Measurements from ENCODE around the gene SYTL2. TPM values are rescaled to one million over a fixed set of nuclear protein-coding genes. Genes with fewer than 3 reads are reported as not detected.

SYTL2 gene
- total RNA-seq, 1 experiment from 2014 or later = 57.1 TPM

DNA sequence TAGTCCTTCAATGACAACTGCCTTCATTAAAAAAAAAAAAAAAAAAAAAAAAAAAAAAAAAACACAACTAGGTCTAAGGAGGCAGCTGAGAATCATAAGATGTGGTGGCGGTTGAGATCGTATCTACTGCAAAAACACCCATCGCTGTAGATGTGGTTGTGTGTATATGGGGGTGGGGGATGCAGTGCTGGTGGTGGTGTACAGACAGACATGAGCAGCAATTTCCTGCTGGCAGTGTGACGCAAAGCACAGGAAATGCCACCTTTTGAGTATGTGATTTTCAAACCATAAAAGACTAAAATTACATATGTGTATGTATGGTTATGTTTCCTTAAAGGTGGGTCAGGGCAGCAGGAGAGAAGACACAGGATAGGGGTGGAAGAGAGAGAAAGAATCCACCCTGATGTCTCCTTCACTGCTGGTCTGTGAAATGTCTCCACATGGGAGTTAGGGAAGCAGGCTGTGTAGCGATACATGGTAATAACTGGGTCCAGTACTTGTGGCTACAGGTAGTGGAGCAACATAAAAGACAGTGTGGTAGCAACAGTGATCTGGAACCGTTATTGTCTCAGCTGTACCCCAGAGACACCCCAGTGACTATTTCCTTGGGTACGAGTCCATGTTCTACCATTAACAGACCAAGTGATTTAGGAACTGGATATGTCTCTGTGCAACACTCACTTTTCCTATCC lies 57.9 kb downstream of the SYTL2 start:
- Histone ChIP-seq H3K27ac (ENCODE audit: low read length) (no peak overlapping the region), H3K4me1 (ENCODE audit: insufficient read depth, low read length) (peaks cover 53% of the 10 kb centered on the region), H2AFZ (ENCODE audit: low read length) (no peak overlapping the region), H3K36me3 (ENCODE audit: low read depth, low read length) (peaks cover 5% of the 10 kb centered on the region; the same call in 1 of the 2 replicates), H3K4me3 (ENCODE audit: low read length) (no peak overlapping the region), H3K9me2 (replicated peaks; ENCODE audit: low read length) (no peaks in the 10 kb centered on the region), H3K9me3 (ENCODE audit: low read length) (no peaks in the 10 kb centered on the region), H3K4me2 (ENCODE audit: low read length) (no peak overlapping the region), H3K79me2 (ENCODE audit: low read length) (no peaks in the 10 kb centered on the region), H4K20me1 (ENCODE audit: low read length) (no peaks in the 10 kb centered on the region), H3F3A (ENCODE audit: low read length, unreplicated experiment) (peaks cover 11% of the 10 kb centered on the region), H3K27me3 (ENCODE audit: low read length) (no peaks in the 10 kb centered on the region), H3K9ac (ENCODE audit: low read length) (no peak overlapping the region)
- no peak for DNase-seq
- intact Hi-C loops (cut with micrococcal nuclease) = no loop called here
- no peak for ATAC-seq
- TF ChIP-seq CTCF (conservative IDR thresholded peaks at IDR 0.05; ENCODE audit: low read depth, low read length) (no peak), EZH2 (IDR thresholded peaks at IDR 0.05; ENCODE audit: low read length, unreplicated experiment) (no peak), EZH2phosphoT487 (IDR thresholded peaks at IDR 0.05; ENCODE audit: borderline replicate concordance, low read length) (no peak)
- no TSS peak for BruUV-seq (replicated peaks)
- CTCF ChIA-PET = no interaction called here
- POLR2A ChIA-PET (ENCODE audit: unreplicated experiment) = no interaction called here

DNA sequence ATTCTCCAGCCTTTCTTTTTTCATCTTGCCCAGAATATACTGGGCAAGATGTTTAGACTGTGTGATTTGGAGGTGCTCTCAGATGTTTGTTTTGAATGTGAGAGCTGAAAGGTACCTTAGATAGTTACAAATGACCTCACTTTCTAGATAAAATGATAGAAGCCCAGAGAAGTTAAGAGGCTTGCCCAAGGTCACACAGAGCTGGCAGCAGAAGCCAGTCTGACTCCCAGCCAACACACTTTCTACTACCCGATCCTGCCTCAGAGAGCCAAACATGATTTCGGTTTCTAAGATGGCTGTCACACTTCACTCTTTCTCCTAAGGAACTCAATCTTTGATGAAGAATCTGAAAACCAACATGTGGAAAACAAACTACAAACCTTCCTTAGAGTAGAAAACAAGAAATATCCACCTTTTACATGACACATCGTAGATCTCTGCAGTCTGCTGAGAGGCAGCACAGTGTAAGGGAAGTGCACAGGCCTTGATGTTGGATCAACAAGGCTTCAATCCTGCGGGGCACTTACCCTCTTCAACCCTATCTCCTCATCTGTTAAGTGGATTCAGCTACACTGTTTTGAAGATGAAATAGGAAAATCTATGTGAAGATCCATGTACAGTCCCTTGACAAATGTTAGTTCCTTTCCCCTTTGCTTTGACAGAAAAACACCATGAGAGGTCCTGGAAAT lies 58.6 kb downstream of the SYTL2 start:
- H3K9me3 ChIP-seq (ENCODE audit: low read length) = no peaks in the 10 kb centered on the region
- no peaks in the 10 kb centered on the region for H3K27me3 ChIP-seq (ENCODE audit: low read length)
- CTCF ChIA-PET = no interaction called here
- H3K4me3 ChIP-seq (ENCODE audit: low read length) = no peak overlapping the region
- H3K9ac ChIP-seq (ENCODE audit: low read length) = no peak overlapping the region
- peaks cover 56% of the 10 kb centered on the region for H3K4me1 ChIP-seq (ENCODE audit: insufficient read depth, low read length)
- no peak for DNase-seq
- intact Hi-C loops (cut with micrococcal nuclease) = no loop called here
- no TSS peak for BruUV-seq (replicated peaks)
- no peak overlapping the region for H2AFZ ChIP-seq (ENCODE audit: low read length)
- no peak overlapping the region for H3K27ac ChIP-seq (ENCODE audit: low read length)
- ATAC-seq = no peak
- peaks cover 14% of the 10 kb centered on the region for H3F3A ChIP-seq (ENCODE audit: low read length, unreplicated experiment)
- H3K79me2 ChIP-seq (ENCODE audit: low read length) = no peaks in the 10 kb centered on the region
- peaks cover 5% of the 10 kb centered on the region; the same call in 1 of the 2 replicates for H3K36me3 ChIP-seq (ENCODE audit: low read depth, low read length)
- POLR2A ChIA-PET (ENCODE audit: unreplicated experiment) = no interaction called here
- no peaks in the 10 kb centered on the region for H4K20me1 ChIP-seq (ENCODE audit: low read length)
- no peaks in the 10 kb centered on the region for H3K9me2 ChIP-seq (replicated peaks; ENCODE audit: low read length)
- TF ChIP-seq CTCF (conservative IDR thresholded peaks at IDR 0.05; ENCODE audit: low read depth, low read length) (no peak), EZH2phosphoT487 (IDR thresholded peaks at IDR 0.05; ENCODE audit: borderline replicate concordance, low read length) (no peak), EZH2 (IDR thresholded peaks at IDR 0.05; ENCODE audit: low read length, unreplicated experiment) (no peak)
- no peak overlapping the region for H3K4me2 ChIP-seq (ENCODE audit: low read length)

DNA sequence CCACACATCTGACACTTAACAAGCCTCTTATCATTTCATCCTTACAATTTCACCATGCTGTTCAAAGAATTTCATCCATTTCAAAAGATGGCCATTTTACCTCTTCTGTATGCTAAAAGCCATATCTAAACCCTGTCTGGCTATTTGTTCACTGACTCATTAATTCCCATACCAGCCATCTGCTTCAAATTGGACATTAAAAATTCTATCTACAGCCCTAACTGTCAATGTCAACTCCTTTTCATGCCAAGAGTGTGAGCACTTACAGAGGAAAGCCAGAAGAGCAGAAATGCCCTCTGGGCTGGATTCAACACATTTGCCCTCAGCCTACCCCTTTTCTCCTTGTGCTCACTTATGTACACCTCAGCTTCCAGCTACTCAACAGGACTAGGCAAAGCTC lies 59.2 kb downstream of the SYTL2 start:
- peaks cover 14% of the 10 kb centered on the region for H3F3A ChIP-seq (ENCODE audit: low read length, unreplicated experiment)
- no peak overlapping the region for H3K9ac ChIP-seq (ENCODE audit: low read length)
- H3K27ac ChIP-seq (ENCODE audit: low read length) = no peak overlapping the region
- H3K36me3 ChIP-seq (ENCODE audit: low read depth, low read length) = peaks cover 5% of the 10 kb centered on the region; the same call in 1 of the 2 replicates
- no TSS peak for BruUV-seq (replicated peaks)
- ChIA-PET POLR2A (ENCODE audit: unreplicated experiment) (no interaction called here), CTCF (no interaction called here)
- no peaks in the 10 kb centered on the region for H3K79me2 ChIP-seq (ENCODE audit: low read length)
- H2AFZ ChIP-seq (ENCODE audit: low read length) = no peak overlapping the region
- H3K4me3 ChIP-seq (ENCODE audit: low read length) = no peak overlapping the region
- intact Hi-C loops (cut with micrococcal nuclease) = no loop called here
- TF ChIP-seq EZH2phosphoT487 (IDR thresholded peaks at IDR 0.05; ENCODE audit: borderline replicate concordance, low read length) = no peak
- TF ChIP-seq EZH2 (IDR thresholded peaks at IDR 0.05; ENCODE audit: low read length, unreplicated experiment) = no peak
- TF ChIP-seq CTCF (conservative IDR thresholded peaks at IDR 0.05; ENCODE audit: low read depth, low read length) = no peak
- H3K9me3 ChIP-seq (ENCODE audit: low read length) = no peaks in the 10 kb centered on the region
- no peak for ATAC-seq
- H4K20me1 ChIP-seq (ENCODE audit: low read length) = no peaks in the 10 kb centered on the region
- no peaks in the 10 kb centered on the region for H3K27me3 ChIP-seq (ENCODE audit: low read length)
- H3K9me2 ChIP-seq (replicated peaks; ENCODE audit: low read length) = no peaks in the 10 kb centered on the region
- peaks cover 56% of the 10 kb centered on the region for H3K4me1 ChIP-seq (ENCODE audit: insufficient read depth, low read length)
- no peak overlapping the region for H3K4me2 ChIP-seq (ENCODE audit: low read length)
- DNase-seq = peak; percentile 43

Data from PC-3 (cell line).